Endometrium (tissue), 2 donors: Measurements from ENCODE around the gene PCGF1.
"Not testable (repeated sequence)": the region's sequence is repeated elsewhere in the genome, so short reads cannot be mapped to it uniquely, and the experiment has no call there.

Experiments used
- FAIRE-seq: peaks from 2 replicates; lab custom pipeline; 2012; peaks lifted over from hg19 to GRCh38; lab: Jason Lieb, UNC
- donor health status: control.
- donor health status: control.

Gene PCGF1

GRCh38 chr2:74472086-74472944, 35.2 kb downstream of the PCGF1 start, which contains the start of gene MRPL53:
TSS of gene MRPL53 (minus strand) at chr2:74472680. CDS start at chr2:74472660, 20 bp downstream.
- FAIRE-seq: no peak

- FAIRE-seq: no peak
Measured at GRCh38 chr2:74471332-74472065, 36.0 kb downstream of the PCGF1 start.

- FAIRE-seq: not testable (repeated sequence)
Measured at GRCh38 chr2:74470742-74471141, 36.8 kb downstream of the PCGF1 start.

GRCh38 chr2:74464406-74464805, 43.1 kb downstream of the PCGF1 start:
- FAIRE-seq: no peak

GRCh38 chr2:74462786-74463105, 44.7 kb downstream of the PCGF1 start:
- FAIRE-seq: no peak

GRCh38 chr2:74462054-74462785, 45.3 kb downstream of the PCGF1 start:
- no peak for FAIRE-seq

GRCh38 chr2:74461187-74462053, 46.1 kb downstream of the PCGF1 start:
- no peak for FAIRE-seq

GRCh38 chr2:74460187-74460586, 47.3 kb downstream of the PCGF1 start:
- FAIRE-seq: not testable (repeated sequence)

- not testable (repeated sequence) for FAIRE-seq
Measured at GRCh38 chr2:74459503-74460118, 47.9 kb downstream of the PCGF1 start.

GRCh38 chr2:74458938-74459363, 48.5 kb downstream of the PCGF1 start:
- FAIRE-seq: no peak

GRCh38 chr2:74458132-74458937, 49.2 kb downstream of the PCGF1 start, which contains the start of gene WBP1:
TSS of gene WBP1 (plus strand) at chr2:74458438. CDS start at chr2:74458603, 165 bp downstream.
- FAIRE-seq: peak; percentile 99

GRCh38 chr2:74457549-74458131, 49.9 kb downstream of the PCGF1 start:
- FAIRE-seq: no peak

- FAIRE-seq: no peak
Measured at GRCh38 chr2:74457129-74457548, 50.4 kb downstream of the PCGF1 start.
